GM12801 (cell line): Measurements from ENCODE around the gene PRDM12.

Experiments used
- CTCF ChIP-seq: IDR thresholded peaks from one replicate; pipeline ENCODE4 v1.5.1; 2011; ENCODE audit warnings: control low read depth; ENCODE audit not compliant: insufficient read length; ENCODE audit errors: extremely low read depth

Gene PRDM12

GRCh38 chr9:130633336-130634190 lies 30.8 kb upstream of the PRDM12 start:
- no peak for TF ChIP-seq CTCF

DNA sequence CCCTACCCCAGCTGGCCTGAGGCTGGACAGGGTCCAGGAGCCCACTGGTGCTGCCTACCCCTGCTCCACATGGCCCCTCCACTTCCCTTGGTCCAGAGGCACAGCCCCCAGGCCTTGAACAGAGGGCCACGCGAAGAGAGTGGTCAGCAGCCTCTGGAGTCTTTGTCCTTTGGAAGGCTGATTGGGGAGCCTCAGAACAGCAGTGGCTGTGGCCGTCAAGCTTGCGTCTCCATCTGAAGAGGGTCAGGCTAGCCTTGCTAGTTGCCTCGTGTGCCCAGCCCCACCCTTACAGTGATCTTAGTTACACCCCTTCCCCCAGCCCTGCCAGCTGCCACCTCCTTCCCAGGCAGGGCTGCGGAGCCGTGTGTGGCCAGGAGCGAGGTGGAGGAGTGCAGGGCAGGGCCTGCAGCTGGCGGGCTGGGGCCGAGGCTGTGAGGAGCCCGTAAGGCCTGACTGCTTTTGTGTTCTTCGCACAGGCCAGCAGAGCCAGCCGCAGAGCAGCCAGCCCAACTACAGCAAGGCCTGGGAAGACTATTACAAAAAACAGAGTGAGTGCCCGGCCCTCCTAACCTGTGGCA lies 30.1 kb upstream of the PRDM12 start:
- no peak for TF ChIP-seq CTCF

GRCh38 chr9:130634801-130635200 lies 29.6 kb upstream of the PRDM12 start:
- TF ChIP-seq CTCF: no peak

DNA sequence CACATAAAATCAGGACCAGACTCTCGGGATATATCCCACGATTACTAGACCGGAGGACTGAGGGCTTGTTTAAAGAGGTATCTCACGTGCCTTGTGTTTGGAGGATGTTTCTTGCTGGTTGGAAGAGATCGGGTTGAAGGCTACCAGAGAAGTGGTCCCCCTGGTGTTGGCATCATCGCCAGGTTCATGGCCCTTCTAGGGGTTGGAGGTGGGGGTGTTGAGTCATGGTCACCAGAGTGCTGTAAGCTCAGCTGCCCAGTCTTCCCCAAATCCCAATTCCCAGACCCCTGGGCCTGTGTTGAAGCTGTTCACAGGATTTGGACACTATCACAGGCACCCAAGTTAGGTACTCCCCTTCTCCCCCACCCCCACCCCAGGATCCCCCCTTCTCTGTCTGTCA lies 29.1 kb upstream of the PRDM12 start:
- no peak for TF ChIP-seq CTCF

DNA sequence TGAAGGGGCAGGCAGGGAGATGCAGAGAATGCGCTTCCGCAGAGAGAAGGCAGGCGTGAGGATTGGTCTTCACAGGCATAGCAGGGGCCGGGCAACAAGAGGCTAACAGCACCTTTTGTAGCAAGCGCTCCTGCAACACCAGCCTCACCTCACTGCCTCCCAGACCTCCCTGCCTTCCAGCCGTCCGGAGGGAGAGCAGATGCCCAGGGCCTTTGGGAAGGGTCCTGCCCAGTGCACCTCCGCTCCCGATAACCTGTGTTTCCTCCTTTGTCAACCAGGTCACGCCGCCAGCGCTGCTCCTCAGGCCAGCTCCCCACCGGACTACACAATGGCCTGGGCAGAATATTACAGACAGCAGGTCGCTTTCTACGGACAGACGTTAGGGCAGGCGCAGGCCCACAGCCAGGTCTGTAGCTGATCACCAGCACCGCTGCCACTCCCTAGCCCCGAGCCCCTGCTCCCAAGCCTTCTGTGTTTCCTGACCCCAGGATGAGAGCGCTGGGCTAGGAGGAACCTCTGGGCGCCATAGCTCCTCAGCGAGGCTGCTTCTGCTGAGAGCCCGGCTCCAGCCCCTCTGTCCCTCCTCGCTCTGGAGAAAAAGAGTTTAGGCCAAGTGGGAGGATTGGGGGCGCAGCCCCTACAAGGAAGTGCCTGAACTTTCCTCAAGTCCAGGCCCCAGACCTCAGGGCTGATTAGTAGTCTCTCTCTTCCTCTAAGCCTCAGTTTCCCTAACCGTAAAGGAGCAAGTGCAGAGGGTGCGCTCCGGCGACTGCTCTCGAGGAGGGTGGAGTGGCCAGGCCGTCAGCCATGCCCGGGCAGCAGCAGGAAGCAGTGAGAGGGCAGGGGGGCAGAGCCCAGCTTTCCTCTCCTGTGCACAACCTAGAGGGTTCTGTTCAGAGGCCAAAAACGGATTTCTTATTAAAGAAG lies 28.4 kb upstream of the PRDM12 start:
- no peak for TF ChIP-seq CTCF

- no peak for TF ChIP-seq CTCF
These were observed 27.8 kb upstream of the PRDM12 start for GRCh38 chr9:130636648-130637020.
